Stomach (tissue), 4 donors: Measurements from ENCODE around the gene IPO4.

ENCODE experiments used
- EP300 ChIP-seq: sonication (generic); formaldehyde crosslinking; IDR thresholded peaks from one replicate; pipeline ENCODE4 v1.6.1; 2017; ENCODE audit warnings: antibody characterized with exemption
- POLR2A ChIP-seq, 4 donors: fragments of 450-650 bp; IDR thresholded peaks; one replicate each; pipeline ENCODE4 v1.6.1; 2016; ENCODE audit warnings: antibody characterized with exemption in 4 of 4, control low read depth in 2 of 4, mild to moderate bottlenecking in 1 of 4, moderate library complexity in 1 of 4
- POLR2AphosphoS5 ChIP-seq, 3 donors: sonication (generic); formaldehyde crosslinking; IDR thresholded peaks; one replicate each; pipeline ENCODE4 v1.6.1; 2016; ENCODE audit warnings: antibody characterized with exemption in 3 of 3
- TF ChIP-seq, protein P1 (sequence below), 7 experiments: fragments of 450-650 bp in 4 of 7; fragments of 200-600 bp in 3 of 7; sonication (generic) in 3 of 7; IDR thresholded peaks; one replicate each; pipeline ENCODE4 v1.5.1; 2016 to 2019; ENCODE audit warnings: antibody characterized with exemption in 7 of 7, control low read depth in 2 of 7, mild to moderate bottlenecking in 1 of 7

- TF ChIP-seq, protein P1, sequence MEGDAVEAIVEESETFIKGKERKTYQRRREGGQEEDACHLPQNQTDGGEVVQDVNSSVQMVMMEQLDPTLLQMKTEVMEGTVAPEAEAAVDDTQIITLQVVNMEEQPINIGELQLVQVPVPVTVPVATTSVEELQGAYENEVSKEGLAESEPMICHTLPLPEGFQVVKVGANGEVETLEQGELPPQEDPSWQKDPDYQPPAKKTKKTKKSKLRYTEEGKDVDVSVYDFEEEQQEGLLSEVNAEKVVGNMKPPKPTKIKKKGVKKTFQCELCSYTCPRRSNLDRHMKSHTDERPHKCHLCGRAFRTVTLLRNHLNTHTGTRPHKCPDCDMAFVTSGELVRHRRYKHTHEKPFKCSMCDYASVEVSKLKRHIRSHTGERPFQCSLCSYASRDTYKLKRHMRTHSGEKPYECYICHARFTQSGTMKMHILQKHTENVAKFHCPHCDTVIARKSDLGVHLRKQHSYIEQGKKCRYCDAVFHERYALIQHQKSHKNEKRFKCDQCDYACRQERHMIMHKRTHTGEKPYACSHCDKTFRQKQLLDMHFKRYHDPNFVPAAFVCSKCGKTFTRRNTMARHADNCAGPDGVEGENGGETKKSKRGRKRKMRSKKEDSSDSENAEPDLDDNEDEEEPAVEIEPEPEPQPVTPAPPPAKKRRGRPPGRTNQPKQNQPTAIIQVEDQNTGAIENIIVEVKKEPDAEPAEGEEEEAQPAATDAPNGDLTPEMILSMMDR (IDR thresholded peaks at IDR 0.05): no peak
- TF ChIP-seq POLR2AphosphoS5 (IDR thresholded peaks at IDR 0.05): no peak
- no peak for TF ChIP-seq POLR2A (IDR thresholded peaks at IDR 0.05)
- TF ChIP-seq EP300: no peak
Measured at GRCh38 chr14:24183014-24183481, 5.6 kb downstream of the IPO4 start.
